H1 (cell line): ENCODE data around the gene CHST11.

Source experiments
- ASH2L ChIP-seq: fragments of 200-600, 300-600 bp; sonication (generic); IDR thresholded peaks from one replicate; pipeline ENCODE4 v1.7.1; 2017; ENCODE audit warnings: low read length
- CBX8 ChIP-seq: fragments of 300-800, 300-1000 bp; sonication (generic); IDR thresholded peaks from 2 replicates; pipeline ENCODE4 v1.7.1; 2016; ENCODE audit warnings: low read depth, low read length, borderline replicate concordance
- CHD2 ChIP-seq: IDR thresholded peaks from 2 replicates; pipeline ENCODE4 v1.6.1; 2012; ENCODE audit warnings: low read length, improper control_type of control experiment
- KDM1A ChIP-seq: fragments of 200-600, 300-600 bp; sonication (generic); IDR thresholded peaks from 2 replicates; pipeline ENCODE4 v1.7.1; 2016; ENCODE audit warnings: mild to moderate bottlenecking, low read length, borderline replicate concordance
- MAFK ChIP-seq: IDR thresholded peaks from 2 replicates; pipeline ENCODE4 v1.6.1; 2012; ENCODE audit warnings: low read depth, mild to moderate bottlenecking, improper control_type of control experiment, low read length
- NRF1 ChIP-seq: IDR thresholded peaks from 2 replicates; pipeline ENCODE4 v1.6.1; 2011; ENCODE audit warnings: mild to moderate bottlenecking, low read depth, low read length, improper control_type of control experiment
- POLR2A ChIP-seq, 2 experiments: IDR thresholded peaks; 1 replicate in 1 of 2; 2 replicates in 1 of 2; pipeline ENCODE4 v1.6.1; 2011; ENCODE audit warnings: low read depth in 2 of 2, low read length in 2 of 2, mild to moderate bottlenecking in 2 of 2; ENCODE audit errors: control extremely low read depth in 1 of 2
- POLR2AphosphoS5 ChIP-seq: IDR thresholded peaks from 2 replicates; pipeline ENCODE4 v1.6.1; 2011; ENCODE audit warnings: low read depth, low read length
- RAD21 ChIP-seq, 2 experiments: IDR thresholded peaks in 1 of 2; conservative IDR thresholded peaks in 1 of 2; 2 replicates each; pipeline ENCODE4 v1.6.1; 2011; ENCODE audit warnings: low read depth in 2 of 2, low read length in 2 of 2, improper control_type of control experiment in 1 of 2, inconsistent platforms in 1 of 2, mild to moderate bottlenecking in 1 of 2, moderate library complexity in 1 of 2
- RFX5 ChIP-seq: IDR thresholded peaks from 2 replicates; pipeline ENCODE4 v1.6.1; 2011; ENCODE audit warnings: low read depth, low read length, improper control_type of control experiment, borderline replicate concordance
- SUZ12 ChIP-seq: fragments of 200-600 bp; sonication (generic); IDR thresholded peaks from 2 replicates; pipeline ENCODE4 v1.6.1; 2012; ENCODE audit warnings: mild to moderate bottlenecking, inconsistent platforms, low read length, moderate library complexity, mixed read lengths
- TF ChIP-seq, protein P1 (sequence below), 3 experiments: IDR thresholded peaks; 1 replicate in 2 of 3; 2 replicates in 1 of 3; pipeline versions ENCODE4 v1.5.1 to v1.6.1; 2011; ENCODE audit warnings: low read length in 3 of 3, mild to moderate bottlenecking in 3 of 3, inconsistent platforms in 2 of 3, low read depth in 1 of 3, moderate library complexity in 1 of 3; ENCODE audit not compliant: insufficient read depth in 1 of 3; ENCODE audit errors: control extremely low read depth in 1 of 3

DNA sequence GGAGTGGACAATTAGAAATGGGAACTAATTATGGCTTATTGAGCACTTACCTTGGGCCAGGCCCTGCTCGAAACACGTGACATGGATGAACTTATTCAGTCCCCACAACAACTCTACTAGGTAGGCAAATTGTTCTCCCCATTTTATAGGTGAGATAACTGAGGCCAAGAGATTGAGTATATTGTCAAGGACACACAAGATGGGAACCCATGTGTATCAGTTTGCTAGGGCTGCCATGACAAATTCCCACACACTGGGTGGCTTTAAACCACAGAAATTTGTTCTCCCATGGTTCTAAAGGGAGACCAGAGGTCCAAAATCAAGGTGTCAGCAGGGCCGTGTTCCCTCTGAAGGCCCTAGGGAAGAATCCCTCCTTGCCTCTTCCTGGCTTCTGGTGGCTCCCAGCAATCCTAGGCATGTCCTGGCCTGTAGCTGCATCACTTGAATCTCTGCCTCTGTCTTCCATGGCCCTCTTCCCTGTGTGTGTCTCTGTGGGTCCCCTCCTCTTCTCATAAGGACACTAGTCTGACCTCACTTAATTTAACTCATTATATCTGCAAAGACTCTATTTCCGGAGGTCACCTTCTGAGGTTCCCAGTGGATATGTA, 128.8 kb downstream of the CHST11 start:
- TF ChIP-seq, protein P1, sequence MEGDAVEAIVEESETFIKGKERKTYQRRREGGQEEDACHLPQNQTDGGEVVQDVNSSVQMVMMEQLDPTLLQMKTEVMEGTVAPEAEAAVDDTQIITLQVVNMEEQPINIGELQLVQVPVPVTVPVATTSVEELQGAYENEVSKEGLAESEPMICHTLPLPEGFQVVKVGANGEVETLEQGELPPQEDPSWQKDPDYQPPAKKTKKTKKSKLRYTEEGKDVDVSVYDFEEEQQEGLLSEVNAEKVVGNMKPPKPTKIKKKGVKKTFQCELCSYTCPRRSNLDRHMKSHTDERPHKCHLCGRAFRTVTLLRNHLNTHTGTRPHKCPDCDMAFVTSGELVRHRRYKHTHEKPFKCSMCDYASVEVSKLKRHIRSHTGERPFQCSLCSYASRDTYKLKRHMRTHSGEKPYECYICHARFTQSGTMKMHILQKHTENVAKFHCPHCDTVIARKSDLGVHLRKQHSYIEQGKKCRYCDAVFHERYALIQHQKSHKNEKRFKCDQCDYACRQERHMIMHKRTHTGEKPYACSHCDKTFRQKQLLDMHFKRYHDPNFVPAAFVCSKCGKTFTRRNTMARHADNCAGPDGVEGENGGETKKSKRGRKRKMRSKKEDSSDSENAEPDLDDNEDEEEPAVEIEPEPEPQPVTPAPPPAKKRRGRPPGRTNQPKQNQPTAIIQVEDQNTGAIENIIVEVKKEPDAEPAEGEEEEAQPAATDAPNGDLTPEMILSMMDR (IDR thresholded peaks at IDR 0.05; ENCODE audit: control extremely low read depth in 1 of 3, insufficient read depth in 1 of 3, low read depth in 1 of 3, low read length in 3 of 3) = no peak
- TF ChIP-seq POLR2A (IDR thresholded peaks at IDR 0.05; ENCODE audit: control extremely low read depth in 1 of 2, low read depth in 2 of 2, low read length in 2 of 2) (no peak), RAD21 (IDR thresholded peaks at IDR 0.05 in 1 of 2, conservative IDR thresholded peaks at IDR 0.05 in 1 of 2; ENCODE audit: low read depth in 2 of 2, low read length in 2 of 2) (no peak), CBX8 (no peak), MAFK (no peak), SUZ12 (no peak), POLR2AphosphoS5 (no peak), RFX5 (no peak), CHD2 (no peak), KDM1A (no peak), ASH2L (no peak), NRF1 (no peak)
